SK-N-SH (cell line): ENCODE measurements around the gene BTF3. TPM values are rescaled to one million over a fixed set of nuclear protein-coding genes. Genes with fewer than 3 reads are reported as not detected.

ENCODE experiments used
- CTCF ChIA-PET: fragments of 300-600, 350-600 bp; formaldehyde crosslinking; extraction: SDS; loops from one replicate; lab custom pipeline; 2021; lab: Yijun Ruan, JAX
- POLR2A ChIA-PET: fragments of 350-600 bp; sonication (Branson Sonifier 250); formaldehyde crosslinking; extraction: SDS; loops from one replicate; lab custom pipeline; 2020; ENCODE audit warnings: antibody characterized with exemption, inconsistent platforms; lab: Yijun Ruan, JAX
- DNase-seq: peaks from one replicate; pipeline ENCODE4 v3.0.0; 2012
- H2AFZ ChIP-seq: fragments of 200-600 bp; sonication (generic); 2 replicates; pipeline ENCODE4 v1.8.1; 2016; ENCODE audit warnings: antibody characterized with exemption, mild to moderate bottlenecking, low read depth
- H3F3A ChIP-seq: fragments of 200-600 bp; sonication (generic); replicated peaks from 2 replicates; pipeline ENCODE3; 2016; ENCODE audit warnings: antibody characterized with exemption, mild to moderate bottlenecking; ENCODE audit not compliant: insufficient read depth
- H3K27ac ChIP-seq, 2 experiments: fragments of 200-500 bp in 1 of 2; fragments of 200-600 bp in 1 of 2; sonication (Bioruptor generic) in 1 of 2; sonication (generic), shearing (Covaris generic) in 1 of 2; 2 replicates each; pipeline versions ENCODE4 v1.5.1 to v1.6.1; 2014 to 2016; ENCODE audit warnings: low read depth in 2 of 2, inconsistent platforms in 1 of 2, low read length in 1 of 2, mild to moderate bottlenecking in 1 of 2, mixed read lengths in 1 of 2
- H3K27me3 ChIP-seq: fragments of 200-600 bp; sonication (generic), shearing (Covaris generic); 2 replicates; pipeline ENCODE4 v1.6.1; 2016; ENCODE audit warnings: mixed run types; ENCODE audit not compliant: insufficient read depth
- H3K36me3 ChIP-seq, 2 experiments: fragments of 200-500 bp in 1 of 2; fragments of 200-600 bp in 1 of 2; sonication (Bioruptor generic) in 1 of 2; sonication (generic) in 1 of 2; replicated peaks in 1 of 2; 2 replicates each; pipeline versions ENCODE3 to v1.5.1; 2014 to 2016; ENCODE audit warnings: low read length in 1 of 2, mild to moderate bottlenecking in 1 of 2; ENCODE audit not compliant: insufficient read depth in 2 of 2, control insufficient read depth in 1 of 2
- H3K4me1 ChIP-seq, 2 experiments: fragments of 200-500 bp in 1 of 2; fragments of 200-600 bp in 1 of 2; sonication (Bioruptor generic) in 1 of 2; sonication (generic), shearing (Covaris generic) in 1 of 2; 2 replicates each; pipeline versions ENCODE4 v1.5.1 to v1.6.1; 2014 to 2016; ENCODE audit warnings: low read depth in 1 of 2, low read length in 1 of 2, mixed run types in 1 of 2; ENCODE audit not compliant: insufficient read depth in 2 of 2, control insufficient read depth in 1 of 2
- H3K4me2 ChIP-seq: fragments of 200-600 bp; sonication (generic), shearing (Covaris generic); 2 replicates; pipeline ENCODE4 v1.6.1; 2017; ENCODE audit warnings: mixed run types
- H3K4me3 ChIP-seq, 2 experiments: fragments of 200-500 bp in 1 of 2; fragments of 200-600 bp in 1 of 2; sonication (Bioruptor generic) in 1 of 2; sonication (generic), shearing (Covaris generic) in 1 of 2; 2 replicates each; pipeline versions ENCODE4 v1.5.1 to v1.8.1; 2014 to 2016; ENCODE audit warnings: low read depth in 2 of 2, inconsistent platforms in 1 of 2, low read length in 1 of 2, mild to moderate bottlenecking in 1 of 2, mixed read lengths in 1 of 2, moderate library complexity in 1 of 2
- H3K79me2 ChIP-seq: fragments of 200-600 bp; sonication (generic); 2 replicates; pipeline ENCODE4 v1.8.1; 2017; ENCODE audit warnings: mild to moderate bottlenecking; ENCODE audit not compliant: insufficient read depth
- H3K9ac ChIP-seq: fragments of 200-600 bp; sonication (generic); 2 replicates; pipeline ENCODE4 v1.6.1; 2017; ENCODE audit warnings: mixed run types
- H3K9me2 ChIP-seq: fragments of 200-600 bp; sonication (generic); 2 replicates; pipeline ENCODE4 v1.6.1; 2017; ENCODE audit warnings: mixed run types
- H3K9me3 ChIP-seq: fragments of 200-600 bp; sonication (generic); 2 replicates; pipeline ENCODE4 v1.6.1; 2017; ENCODE audit warnings: mixed run types, mild to moderate bottlenecking, moderate library complexity
- H4K20me1 ChIP-seq: fragments of 200-600 bp; sonication (generic); 2 replicates; pipeline ENCODE4 v1.6.1; 2017; ENCODE audit warnings: mild to moderate bottlenecking, mixed run types; ENCODE audit not compliant: insufficient read depth
- CTCF ChIP-seq: fragments of 200-600 bp; sonication (generic); IDR thresholded peaks from 2 replicates; pipeline ENCODE4 v1.6.1; 2017; ENCODE audit warnings: antibody characterized with exemption, mild to moderate bottlenecking, moderate library complexity
- EP300 ChIP-seq, 2 experiments: IDR thresholded peaks; 2 replicates each; pipeline versions ENCODE4 v1.4.0 to v1.6.1; 2012; ENCODE audit warnings: borderline replicate concordance in 1 of 2, low read depth in 1 of 2, low read length in 1 of 2
- FOSL2 ChIP-seq: IDR thresholded peaks from 2 replicates; pipeline ENCODE4 v1.4.0; 2012; ENCODE audit warnings: low read depth, mild to moderate bottlenecking, moderate library complexity, borderline replicate concordance
- FOXJ3 ChIP-seq: sonication (generic); formaldehyde crosslinking; IDR thresholded peaks from 2 replicates; pipeline ENCODE4 v1.5.1; 2020; ENCODE audit warnings: mild to moderate bottlenecking, missing genetic modification reagents
- GATA2 ChIP-seq: sonication (generic); formaldehyde crosslinking; IDR thresholded peaks from 2 replicates; pipeline ENCODE4 v1.5.0; 2020; ENCODE audit warnings: mild to moderate bottlenecking, missing genetic modification reagents
- JUND ChIP-seq: IDR thresholded peaks from 2 replicates; pipeline ENCODE4 v1.4.0; 2012
- MEF2A ChIP-seq: IDR thresholded peaks from 2 replicates; pipeline ENCODE4 v1.4.0; 2012; ENCODE audit warnings: low read depth, borderline replicate concordance
- NFIC ChIP-seq: IDR thresholded peaks from 2 replicates; pipeline ENCODE4 v1.4.0; 2012; ENCODE audit warnings: borderline replicate concordance
- PBX3 ChIP-seq: IDR thresholded peaks from 2 replicates; pipeline ENCODE4; 2012
- REST ChIP-seq: IDR thresholded peaks from 2 replicates; pipeline ENCODE4 v1.6.1; 2012; ENCODE audit warnings: mild to moderate bottlenecking, low read depth, low read length, moderate library complexity
- RXRA ChIP-seq: IDR thresholded peaks from 2 replicates; pipeline ENCODE4 v1.4.0; 2012; ENCODE audit warnings: low read depth, mild to moderate bottlenecking, borderline replicate concordance
- SIN3A ChIP-seq: IDR thresholded peaks from 2 replicates; pipeline ENCODE4 v1.6.1; 2012; ENCODE audit warnings: low read depth, mild to moderate bottlenecking, low read length, moderate library complexity, borderline replicate concordance
- TEAD4 ChIP-seq: IDR thresholded peaks from 2 replicates; pipeline ENCODE4 v1.4.0; 2012; ENCODE audit warnings: mild to moderate bottlenecking, borderline replicate concordance; ENCODE audit not compliant: insufficient read depth
- USF2 ChIP-seq: fragments of 150-350 bp; IDR thresholded peaks from 2 replicates; pipeline ENCODE4 v1.6.1; 2017; ENCODE audit warnings: antibody characterized with exemption, low read length, low read depth, borderline replicate concordance
- YY1 ChIP-seq: IDR thresholded peaks from 2 replicates; pipeline ENCODE4 v1.4.0; 2012; ENCODE audit warnings: low read depth, mild to moderate bottlenecking
- WGBS: methylation state at CpG from one replicate; pipeline ENCODE4 v1.1.6; 2017; ENCODE audit warnings: low lambda C conversion rate; 5-methylcytosine and 5-hydroxymethylcytosine counted together
- polyA plus RNA-seq, 3 experiments: library from polyadenylated mRNA; depleted of rRNA; stranded (reverse); fragments of >200 nt; gene quantifications; 2 replicates each; pipeline ENCODE4 v1.2.3, GENCODE V29; 2012

The BTF3 gene
- polyA plus RNA-seq, 1 of the 3 experiments (the other 2 are of a cell fraction), result 492 TPM

GRCh38 chr5:73480500-73480899 is 17.7 kb upstream of the BTF3 start:
- Histone ChIP-seq H3F3A (peaks cover 13% of the 10 kb centered on the region), H3K9ac (no peak overlapping the region), H3K27ac (no peak overlapping the region), H4K20me1 (no peaks in the 10 kb centered on the region), H3K4me1 (no peaks in the 10 kb centered on the region), H3K36me3 (no peaks in the 10 kb centered on the region), H3K27me3 (no peaks in the 10 kb centered on the region), H3K4me2 (no peak overlapping the region), H2AFZ (no peak overlapping the region), H3K9me2 (no peaks in the 10 kb centered on the region), H3K9me3 (no peaks in the 10 kb centered on the region), H3K79me2 (no peaks in the 10 kb centered on the region), H3K4me3 (no peak overlapping the region)
- TF ChIP-seq FOSL2 (no peak), GATA2 (CRISPR knock-in tag) (no peak), CTCF (no peak), NFIC (no peak), JUND (no peak), MEF2A (no peak), RXRA (no peak), YY1 (no peak), FOXJ3 (CRISPR knock-in tag) (no peak), TEAD4 (no peak), SIN3A (no peak), EP300 (IDR thresholded peaks at IDR 0.05; ENCODE audit: borderline replicate concordance in 1 of 2, low read depth in 1 of 2, low read length in 1 of 2) (no peak), USF2 (no peak), PBX3 (no peak), REST (no peak)
- DNase-seq, result no peak
- POLR2A ChIA-PET, result no interaction called here
- 47% methylated on average over 1 of the region's 1 CpG for WGBS
- CTCF ChIA-PET, result interaction anchor here (0.9 to 2.4 kb wide), 2 partner anchors 17 to 56 kb away, joined by 3 to 8 read pairs; no protein-coding TSS in a partner anchor
